ENCODE data around the gene SPEM2. TPM values are rescaled to one million over a fixed set of nuclear protein-coding genes. Genes with fewer than 3 reads are reported as not detected.

SPEM2 gene
- total RNA-seq, 2 experiments from 2014 or later, result not detected

GRCh38 chr17:7382901-7383300 lies 42.5 kb upstream of the SPEM2 start:
- ChIA-PET POLR2A (interaction anchor here (0.6 to 2.6 kb wide), 6 partner anchors 9 to 102 kb away, joined by 3 to 11 read pairs (median 3); partner anchors contain the start of genes POLR2A and TMEM102), CTCF (interaction anchor here (0.8 to 2.2 kb wide), 5 partner anchors 10 to 57 kb away, joined by 3 to 8 read pairs (median 4); partner anchors contain the start of gene PLSCR3)
- H3K36me3 Mint-ChIP-seq (ENCODE audit: low read depth), result peaks cover 2% of the 10 kb centered on the region
- no peak for ATAC-seq
- peaks cover 4% of the 10 kb centered on the region for H3K9me3 Mint-ChIP-seq
- TF ChIP-seq CTCF (IDR thresholded peaks at IDR 0.05), result no peak
- intact Hi-C loops (cut with micrococcal nuclease), result no loop called here
- H3K27ac Mint-ChIP-seq, result no peak overlapping the region
- DNase-seq, result no peak
- H3K4me1 Mint-ChIP-seq (ENCODE audit: low read depth), result peaks cover 7% of the 10 kb centered on the region
- H3K4me3 Mint-ChIP-seq, result peak overlapping the region; percentile 31
- H3K27me3 Mint-ChIP-seq, result peaks cover 32% of the 10 kb centered on the region

- Mint-ChIP-seq H3K27me3 (peaks cover 32% of the 10 kb centered on the region), H3K36me3 (ENCODE audit: low read depth) (peaks cover 2% of the 10 kb centered on the region), H3K4me3 (peak overlapping the region; percentile 76), H3K9me3 (peaks cover 4% of the 10 kb centered on the region), H3K27ac (no peak overlapping the region), H3K4me1 (ENCODE audit: low read depth) (peaks cover 7% of the 10 kb centered on the region)
- DNase-seq (no peak), ATAC-seq (no peak)
- POLR2A ChIA-PET, result interaction anchor here (0.5 to 2.6 kb wide), 12 partner anchors 9 to 178 kb away, joined by 3 to 11 read pairs (median 4); partner anchors contain the start of genes POLR2A, SENP3, TMEM102 and TMEM256
- CTCF ChIA-PET, result interaction anchor here (1.0 to 2.2 kb wide), 4 partner anchors 10 to 53 kb away, joined by 3 to 8 read pairs (median 5); partner anchors contain the start of genes PLSCR3 and TMEM95
- intact Hi-C loops (cut with micrococcal nuclease), result no loop called here
- TF ChIP-seq CTCF (IDR thresholded peaks at IDR 0.05), result no peak
Measured at GRCh38 chr17:7383371-7383741, 42.1 kb upstream of the SPEM2 start.

- peak; percentile 82 for DNase-seq
- Mint-ChIP-seq H3K27ac (peak overlapping the region; percentile 85), H3K9me3 (peaks cover 4% of the 10 kb centered on the region), H3K27me3 (peaks cover 32% of the 10 kb centered on the region), H3K36me3 (ENCODE audit: low read depth) (peaks cover 2% of the 10 kb centered on the region), H3K4me3 (peak overlapping the region; percentile 76), H3K4me1 (ENCODE audit: low read depth) (peaks cover 7% of the 10 kb centered on the region)
- no peak for TF ChIP-seq CTCF (IDR thresholded peaks at IDR 0.05)
- ChIA-PET POLR2A (interaction anchor here (0.5 to 2.6 kb wide), 11 partner anchors 10 to 177 kb away, joined by 3 to 11 read pairs (median 5); partner anchors contain the start of genes PLSCR3, SENP3, TMEM102 and TMEM256), CTCF (interaction anchor here (1.0 to 2.2 kb wide), 6 partner anchors 9 to 205 kb away, joined by 3 to 8 read pairs (median 4); partner anchors contain the start of genes PLSCR3 and TMEM95)
- peak; percentile 96 for ATAC-seq
- intact Hi-C loops (cut with micrococcal nuclease), result no loop called here
Measured at GRCh38 chr17:7383742-7384488, 41.5 kb upstream of the SPEM2 start.

- intact Hi-C loops (cut with micrococcal nuclease), result no loop called here
- ATAC-seq (no peak), DNase-seq (no peak)
- no peak for TF ChIP-seq CTCF (IDR thresholded peaks at IDR 0.05)
- CTCF ChIA-PET, result interaction anchor here (0.7 to 2.2 kb wide), 6 partner anchors 9 to 204 kb away, joined by 3 to 8 read pairs (median 4); partner anchors contain the start of genes PLSCR3 and TMEM95
- H3K4me1 Mint-ChIP-seq (ENCODE audit: low read depth), result peaks cover 7% of the 10 kb centered on the region
- H3K9me3 Mint-ChIP-seq, result no peaks in the 10 kb centered on the region
- H3K4me3 Mint-ChIP-seq, result peak overlapping the region; percentile 76
- H3K36me3 Mint-ChIP-seq (ENCODE audit: low read depth), result peaks cover 5% of the 10 kb centered on the region
- H3K27ac Mint-ChIP-seq, result peak overlapping the region; percentile 85
- POLR2A ChIA-PET, result interaction anchor here (1.0 to 2.6 kb wide), 10 partner anchors 9 to 177 kb away, joined by 3 to 11 read pairs (median 6); partner anchors contain the start of genes PLSCR3, SENP3 and TMEM102
- peaks cover 26% of the 10 kb centered on the region for H3K27me3 Mint-ChIP-seq
Measured at GRCh38 chr17:7384489-7385081, 40.8 kb upstream of the SPEM2 start.
